IMR-90 (cell line): ENCODE results near the gene TARS3.

Source experiments
- CEBPB ChIP-seq: IDR thresholded peaks from 2 replicates; pipeline ENCODE4 v1.6.1; 2012; ENCODE audit warnings: low read depth, low read length, improper control_type of control experiment
- CTCF ChIP-seq: conservative IDR thresholded peaks from 2 replicates; pipeline ENCODE4 v1.5.1; 2012; ENCODE audit warnings: mild to moderate bottlenecking, low read depth, low read length, improper control_type of control experiment
- POLR2A ChIP-seq: IDR thresholded peaks from 2 replicates; pipeline ENCODE4 v1.6.1; 2012; ENCODE audit warnings: mild to moderate bottlenecking, low read depth, low read length

- TF ChIP-seq CEBPB (no peak), CTCF (no peak), POLR2A (no peak)
Observed at GRCh38 chr15:101618851-101619614, 105.2 kb downstream of the TARS3 start.
